ENCODE results near the gene ZNF579.

ZNF579 gene, protein sequence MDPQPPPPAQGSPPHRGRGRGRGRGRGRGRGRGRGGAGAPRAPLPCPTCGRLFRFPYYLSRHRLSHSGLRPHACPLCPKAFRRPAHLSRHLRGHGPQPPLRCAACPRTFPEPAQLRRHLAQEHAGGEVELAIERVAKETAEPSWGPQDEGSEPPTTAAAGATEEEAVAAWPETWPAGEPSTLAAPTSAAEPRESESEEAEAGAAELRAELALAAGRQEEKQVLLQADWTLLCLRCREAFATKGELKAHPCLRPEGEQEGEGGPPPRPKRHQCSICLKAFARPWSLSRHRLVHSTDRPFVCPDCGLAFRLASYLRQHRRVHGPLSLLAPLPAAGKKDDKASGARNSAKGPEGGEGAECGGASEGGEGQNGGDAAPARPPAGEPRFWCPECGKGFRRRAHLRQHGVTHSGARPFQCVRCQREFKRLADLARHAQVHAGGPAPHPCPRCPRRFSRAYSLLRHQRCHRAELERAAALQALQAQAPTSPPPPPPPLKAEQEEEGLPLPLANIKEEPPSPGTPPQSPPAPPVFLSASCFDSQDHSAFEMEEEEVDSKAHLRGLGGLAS

DNA sequence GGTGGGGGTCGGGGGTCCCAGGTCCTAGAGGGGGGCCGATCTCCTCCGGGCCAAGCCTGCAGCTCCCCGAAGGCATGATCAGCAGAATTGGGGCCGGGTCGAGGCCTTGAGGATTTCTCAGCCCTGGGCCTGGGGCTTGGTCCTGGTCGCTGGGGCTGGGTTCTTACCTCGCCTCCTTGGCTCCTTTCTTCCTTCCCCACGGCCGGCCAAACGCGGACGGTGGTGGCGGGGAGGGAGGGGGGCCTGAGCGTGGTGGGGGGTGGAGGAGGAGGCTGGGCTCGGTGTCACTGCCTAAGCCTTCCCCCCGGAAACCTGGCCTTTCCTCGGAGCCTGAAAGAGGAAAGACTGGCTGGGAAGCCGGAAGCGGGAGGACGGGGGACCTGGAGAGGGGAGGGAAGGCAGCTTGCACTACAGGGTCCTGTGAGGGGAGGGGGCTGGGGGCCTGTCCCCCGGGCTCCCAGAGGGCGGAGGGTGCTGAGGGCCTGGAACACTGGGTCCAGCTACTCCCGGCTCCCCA lies at the start of gene ZNF579:
ZNF579 (minus strand) TSS at position 221 of the 517 bp plus-strand sequence. CDS start 1,209 bp downstream, outside the sequence.
- peak; percentile 83 for DNase-seq

DNA sequence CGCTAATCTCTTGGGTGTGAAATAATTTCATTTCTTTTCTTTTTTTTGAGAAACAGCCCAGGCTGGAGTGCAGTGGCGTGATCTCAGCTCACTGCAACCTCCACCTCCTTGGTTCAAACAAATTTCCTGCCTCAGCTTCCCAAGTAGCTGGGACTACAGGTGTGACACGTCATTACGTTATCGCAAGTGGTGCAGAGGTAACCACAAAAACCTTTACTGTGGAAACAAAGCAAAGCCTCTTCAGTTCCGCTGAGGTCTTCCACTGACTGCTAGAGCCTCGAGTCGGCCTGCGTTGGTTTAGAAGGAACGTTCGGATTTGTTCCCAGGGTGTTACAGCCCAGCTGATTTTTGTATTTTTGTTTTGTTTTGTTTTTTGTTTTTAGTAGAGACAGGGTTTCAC lies 45.7 kb upstream of the ZNF579 start:
- no peak for DNase-seq

DNA sequence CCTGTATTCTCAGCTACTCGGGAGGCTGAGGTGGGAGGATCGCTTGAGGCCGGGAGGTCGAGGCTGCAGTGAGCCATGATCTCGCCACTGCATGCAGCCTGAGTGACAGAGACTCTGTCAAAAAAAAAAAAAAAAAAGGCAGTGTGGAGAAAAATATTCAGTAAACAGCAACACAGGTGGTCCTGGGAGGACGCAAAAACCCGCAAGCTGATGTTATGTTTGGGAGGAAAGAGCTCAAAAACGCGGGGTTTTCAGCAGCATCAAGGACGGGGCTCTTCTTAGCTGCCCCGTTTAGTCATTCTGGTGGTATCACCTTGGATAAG lies 44.3 kb upstream of the ZNF579 start:
- no peak for DNase-seq

DNA sequence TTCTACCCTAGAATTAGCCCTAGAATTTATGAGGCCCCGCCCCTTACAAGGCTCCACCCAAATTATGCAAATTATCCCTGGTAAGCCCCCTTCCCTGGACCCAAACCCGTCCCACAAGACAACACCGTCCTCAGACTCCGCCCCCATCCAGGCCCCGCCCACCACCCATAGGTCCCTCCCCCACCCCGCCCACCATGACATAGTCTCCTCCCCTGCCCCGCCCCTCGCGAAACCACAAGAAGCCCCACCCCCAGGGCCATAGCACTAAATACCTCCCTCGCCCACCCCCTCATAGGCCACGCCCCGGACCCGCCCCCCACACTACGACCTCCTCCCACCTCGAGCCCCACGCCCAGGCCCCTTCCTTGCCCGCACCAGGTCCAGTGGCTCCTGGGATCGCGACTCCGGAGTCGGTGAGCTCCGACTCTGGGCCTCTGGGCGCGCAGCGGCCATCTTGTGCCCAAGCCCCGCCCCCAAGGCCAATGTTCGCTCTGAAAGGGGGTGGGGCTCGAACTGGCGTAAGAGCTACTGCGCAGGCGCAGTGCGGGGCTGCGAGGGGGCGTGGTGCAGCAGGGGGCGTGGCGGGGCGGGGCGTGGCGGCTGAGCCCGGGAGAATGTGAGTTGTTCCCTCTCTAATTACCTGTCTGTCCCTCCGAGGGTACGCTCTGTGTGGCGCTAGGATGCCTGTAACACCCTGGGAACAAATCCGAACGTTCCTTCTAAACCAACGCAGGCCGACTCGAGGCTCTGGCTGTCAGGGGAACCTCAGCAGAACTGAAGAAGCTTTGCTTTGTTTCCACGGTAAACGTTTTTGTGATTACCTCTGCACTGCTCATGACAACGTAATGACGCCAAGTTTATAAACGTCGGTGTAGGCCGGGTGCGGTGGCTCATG lies 43.7 kb upstream of the ZNF579 start, which contains the start of gene ZNF784:
ZNF784 (minus strand) TSS at position 458 of the 895 bp plus-strand sequence; CDS start at position 453, 5 bp downstream.
- DNase-seq, result peak; percentile 91

DNA sequence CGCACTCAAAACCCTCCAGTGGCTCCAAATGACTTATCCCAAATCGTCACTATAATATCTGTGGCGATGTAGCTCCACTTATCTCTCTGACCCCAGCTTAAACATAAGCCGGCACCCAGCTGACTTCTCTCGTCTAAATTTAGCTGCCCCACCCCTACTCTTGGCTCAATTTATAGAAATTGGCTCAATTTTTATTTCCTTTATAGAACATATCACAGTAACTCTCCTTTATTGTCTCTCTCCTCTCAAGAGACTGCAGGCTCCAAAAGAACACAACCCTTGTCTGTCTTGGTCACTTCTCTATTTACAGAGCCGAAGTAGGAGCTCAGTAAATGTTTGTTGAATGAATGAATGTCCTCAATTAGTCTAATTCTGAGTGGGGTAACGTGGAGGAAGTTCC lies 42.9 kb upstream of the ZNF579 start:
- no peak for DNase-seq

DNA sequence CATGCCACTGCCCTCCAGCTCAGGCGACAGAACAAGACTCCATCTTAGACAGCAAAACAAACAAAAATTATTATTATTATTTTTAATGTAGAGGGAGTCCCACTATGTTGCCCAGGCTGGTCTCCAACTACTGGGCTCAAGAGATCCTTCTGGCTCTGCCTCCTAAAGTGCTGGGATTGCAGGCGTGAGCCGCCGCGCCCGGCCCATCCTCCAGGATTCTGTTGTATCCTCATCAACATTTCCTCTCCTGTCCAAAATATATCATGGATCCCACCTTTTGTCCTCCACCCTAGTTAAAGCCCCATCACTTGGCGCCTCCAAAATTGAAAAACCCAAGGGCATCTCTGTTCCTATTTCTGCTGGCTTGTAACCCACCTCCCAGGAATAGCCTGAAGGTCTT lies 42.5 kb upstream of the ZNF579 start:
- DNase-seq, result no peak

DNA sequence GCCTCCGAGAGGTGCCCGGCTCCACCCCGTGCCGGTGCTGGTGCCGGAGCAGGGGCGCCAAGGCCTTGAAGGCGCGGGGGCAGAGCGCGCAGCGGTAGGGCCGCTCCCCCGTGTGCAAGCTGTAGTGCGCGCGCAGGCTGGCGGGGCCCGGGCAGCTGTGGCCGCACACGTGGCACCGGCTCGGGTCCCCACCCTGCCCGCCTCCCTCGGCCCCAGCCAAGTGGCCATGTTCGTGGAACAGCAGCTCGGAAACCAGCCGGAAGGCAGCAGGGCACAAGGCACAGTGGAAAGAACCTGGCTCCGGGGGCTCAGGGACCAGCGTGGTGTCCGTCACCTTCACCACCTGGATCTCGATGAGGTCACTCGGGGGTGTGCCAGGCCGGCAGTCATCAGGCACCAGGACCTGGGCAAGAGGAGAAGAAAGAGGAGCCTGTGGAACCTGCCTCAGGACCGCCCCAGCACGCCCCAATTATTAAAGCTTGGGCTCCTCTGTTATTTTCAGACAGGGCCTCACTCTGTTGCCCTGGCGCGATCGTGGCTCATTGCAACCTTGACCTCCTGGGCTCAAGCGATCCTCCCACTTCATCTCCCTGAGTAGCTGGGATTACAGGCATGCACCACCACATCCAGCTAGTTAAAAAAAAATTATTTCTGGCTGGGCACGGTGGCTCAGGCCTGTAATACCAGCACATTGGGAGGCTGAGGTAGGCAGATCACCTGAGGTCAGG lies 41.8 kb upstream of the ZNF579 start:
- no peak for DNase-seq

DNA sequence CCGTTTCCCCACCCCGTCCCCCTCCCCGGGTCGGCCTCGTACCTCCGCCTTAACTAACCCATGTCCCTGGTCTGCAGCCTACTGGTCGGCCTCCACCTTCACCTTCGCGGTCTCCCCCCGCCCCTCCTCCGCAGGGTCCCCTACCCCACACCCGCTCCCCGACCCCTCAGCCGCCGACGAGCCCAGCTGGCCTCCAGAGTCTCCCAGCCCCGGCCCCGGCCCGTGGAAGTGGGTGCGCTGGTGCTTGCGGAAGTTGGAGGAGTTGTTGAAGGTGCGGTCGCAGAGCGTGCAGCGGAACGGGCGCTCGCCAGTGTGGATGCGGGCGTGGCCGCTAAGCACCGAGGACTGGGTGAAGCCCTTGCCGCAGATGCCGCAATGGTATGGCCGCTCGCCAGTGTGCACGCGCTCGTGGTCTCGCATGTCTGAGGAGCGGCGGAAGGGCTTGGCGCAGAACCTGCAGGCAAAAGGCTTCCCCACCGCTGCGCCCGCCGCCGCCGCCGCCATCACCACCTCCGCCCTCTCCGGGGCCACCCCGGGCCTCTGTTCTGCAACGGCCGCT lies 41.1 kb upstream of the ZNF579 start:
- DNase-seq, result no peak

DNA sequence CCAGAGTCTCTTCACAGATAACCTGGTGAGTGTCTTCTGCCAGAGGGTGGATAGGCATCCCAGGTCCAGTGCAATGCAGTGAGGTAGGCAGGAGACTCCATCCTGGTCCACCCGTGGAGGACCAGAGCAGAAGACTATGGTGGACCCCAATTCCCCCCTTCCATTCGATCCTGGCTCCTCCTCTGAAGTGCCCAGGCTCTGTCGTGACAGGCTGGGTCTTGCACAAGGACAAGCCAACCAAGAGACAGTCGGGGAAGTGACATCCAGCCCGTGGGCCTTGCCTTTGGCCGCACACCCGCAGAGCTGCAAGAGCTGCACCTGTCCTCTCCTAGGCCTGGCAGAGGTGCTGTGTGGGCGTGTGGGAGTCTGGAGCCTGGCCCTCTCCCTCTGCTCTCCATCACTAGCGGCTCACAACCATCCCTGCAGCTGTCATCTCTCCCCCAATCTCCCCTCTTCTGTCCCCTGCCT lies 40.6 kb upstream of the ZNF579 start:
- no peak for DNase-seq

DNA sequence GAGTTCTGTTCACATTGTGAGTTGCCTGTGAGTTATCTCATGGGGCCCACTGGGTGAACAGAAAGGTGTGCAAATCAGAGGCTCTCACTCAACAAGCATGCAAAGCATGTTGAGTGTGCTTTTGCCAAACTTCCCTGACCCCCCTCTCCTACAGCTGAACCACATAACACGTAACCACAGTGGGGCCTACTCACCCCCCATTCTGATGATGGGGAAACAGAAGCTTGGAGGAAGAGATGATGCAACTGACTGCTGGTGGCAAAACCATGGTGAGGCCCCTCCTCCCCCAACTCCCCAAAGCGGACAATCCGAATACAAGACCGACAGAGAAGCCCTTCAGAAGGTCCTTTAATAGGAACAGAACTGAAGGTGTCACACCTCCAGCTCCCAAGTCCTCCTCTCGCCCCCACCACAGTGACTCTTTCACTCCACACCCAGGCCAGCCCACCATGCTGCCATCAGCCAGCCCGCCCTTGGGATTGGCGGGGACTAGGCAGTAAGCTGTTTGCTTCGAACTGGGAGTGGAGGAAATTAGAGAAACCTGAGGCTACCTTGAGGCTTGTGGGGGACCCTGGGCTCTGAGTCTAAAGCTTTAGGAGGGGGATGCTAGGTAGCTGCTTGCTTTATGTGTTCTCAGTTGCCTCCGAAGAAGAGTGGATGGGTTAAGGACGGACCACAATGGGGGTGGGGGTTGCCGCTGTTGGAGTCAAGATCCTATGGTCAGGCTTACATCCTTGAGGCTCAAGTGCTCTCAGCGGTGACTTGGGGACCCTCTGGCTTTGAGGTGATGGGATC lies 40.0 kb upstream of the ZNF579 start:
- no peak for DNase-seq

DNA sequence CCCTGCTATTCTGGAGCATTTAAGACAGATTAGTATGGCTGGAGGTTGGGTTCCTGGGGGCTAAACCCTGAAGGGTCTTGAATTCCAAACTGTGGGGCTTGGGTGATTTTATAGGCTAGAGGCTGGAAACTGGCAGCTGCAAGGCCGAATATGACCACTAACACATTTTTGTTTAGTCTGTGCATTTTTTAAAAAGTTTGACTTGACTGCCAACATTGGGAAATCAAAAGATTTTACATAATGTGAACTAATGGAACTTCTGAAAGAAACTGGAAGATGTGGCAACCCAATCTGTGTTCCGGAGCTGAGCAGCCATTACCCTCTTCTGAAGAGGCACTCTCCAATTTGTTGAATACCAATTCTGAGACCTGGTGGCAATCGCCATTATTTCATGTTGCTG lies 38.6 kb upstream of the ZNF579 start:
- DNase-seq, result no peak

DNA sequence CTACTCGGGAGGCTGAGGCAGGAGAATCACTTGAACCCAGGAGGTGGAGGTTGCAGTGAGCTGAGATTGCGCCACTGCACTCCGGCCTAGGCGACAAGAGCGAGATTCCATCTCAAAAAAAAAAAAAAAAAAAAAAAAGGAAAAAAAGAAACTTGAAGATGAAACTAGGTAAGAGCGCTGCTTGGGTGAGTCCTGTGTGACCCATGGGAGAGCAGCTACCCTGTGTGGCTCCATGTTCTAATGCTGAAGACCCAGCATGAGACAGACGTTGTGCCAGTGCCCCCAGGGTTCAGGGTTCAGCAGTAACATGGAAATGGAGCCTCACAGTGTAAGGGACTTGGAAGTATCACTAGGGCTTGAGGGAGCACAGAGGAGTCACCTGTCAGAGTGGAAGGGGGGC lies 37.8 kb upstream of the ZNF579 start:
- no peak for DNase-seq

DNA sequence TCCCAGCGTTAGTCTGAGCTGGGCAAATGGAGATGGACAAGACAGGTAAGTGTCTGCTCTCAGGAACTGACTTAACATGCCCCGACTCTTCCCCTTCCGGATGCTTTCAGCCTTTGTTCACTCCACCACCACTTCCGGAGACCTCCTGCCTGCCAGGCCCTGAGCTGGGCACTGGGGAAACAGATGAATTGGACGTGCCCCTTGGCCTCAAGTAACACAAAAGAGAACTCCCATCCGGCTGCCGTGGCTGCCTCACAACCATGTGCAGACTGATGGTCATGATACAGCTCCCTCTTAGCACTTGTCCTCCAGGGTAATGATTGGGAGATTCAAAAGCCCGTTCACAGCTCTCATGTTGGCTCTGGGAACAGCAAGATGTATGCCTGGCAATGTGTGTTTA lies 36.8 kb upstream of the ZNF579 start:
- no peak for DNase-seq

DNA sequence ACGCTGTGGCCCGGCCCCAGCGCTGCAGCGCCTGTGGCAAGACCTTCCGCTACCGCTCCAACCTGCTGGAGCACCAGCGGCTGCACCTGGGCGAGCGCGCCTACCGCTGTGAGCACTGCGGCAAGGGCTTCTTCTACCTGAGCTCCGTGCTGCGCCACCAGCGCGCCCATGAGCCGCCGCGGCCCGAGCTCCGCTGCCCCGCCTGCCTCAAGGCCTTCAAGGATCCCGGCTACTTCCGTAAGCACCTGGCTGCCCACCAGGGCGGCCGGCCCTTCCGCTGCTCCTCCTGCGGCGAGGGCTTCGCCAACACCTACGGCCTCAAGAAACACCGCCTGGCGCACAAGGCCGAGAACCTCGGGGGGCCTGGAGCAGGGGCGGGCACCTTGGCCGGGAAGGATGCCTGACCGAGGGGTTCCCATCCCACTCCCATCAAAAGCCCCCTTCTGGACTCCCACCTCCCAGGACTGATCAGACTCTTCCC lies 35.8 kb upstream of the ZNF579 start:
- DNase-seq, result no peak

DNA sequence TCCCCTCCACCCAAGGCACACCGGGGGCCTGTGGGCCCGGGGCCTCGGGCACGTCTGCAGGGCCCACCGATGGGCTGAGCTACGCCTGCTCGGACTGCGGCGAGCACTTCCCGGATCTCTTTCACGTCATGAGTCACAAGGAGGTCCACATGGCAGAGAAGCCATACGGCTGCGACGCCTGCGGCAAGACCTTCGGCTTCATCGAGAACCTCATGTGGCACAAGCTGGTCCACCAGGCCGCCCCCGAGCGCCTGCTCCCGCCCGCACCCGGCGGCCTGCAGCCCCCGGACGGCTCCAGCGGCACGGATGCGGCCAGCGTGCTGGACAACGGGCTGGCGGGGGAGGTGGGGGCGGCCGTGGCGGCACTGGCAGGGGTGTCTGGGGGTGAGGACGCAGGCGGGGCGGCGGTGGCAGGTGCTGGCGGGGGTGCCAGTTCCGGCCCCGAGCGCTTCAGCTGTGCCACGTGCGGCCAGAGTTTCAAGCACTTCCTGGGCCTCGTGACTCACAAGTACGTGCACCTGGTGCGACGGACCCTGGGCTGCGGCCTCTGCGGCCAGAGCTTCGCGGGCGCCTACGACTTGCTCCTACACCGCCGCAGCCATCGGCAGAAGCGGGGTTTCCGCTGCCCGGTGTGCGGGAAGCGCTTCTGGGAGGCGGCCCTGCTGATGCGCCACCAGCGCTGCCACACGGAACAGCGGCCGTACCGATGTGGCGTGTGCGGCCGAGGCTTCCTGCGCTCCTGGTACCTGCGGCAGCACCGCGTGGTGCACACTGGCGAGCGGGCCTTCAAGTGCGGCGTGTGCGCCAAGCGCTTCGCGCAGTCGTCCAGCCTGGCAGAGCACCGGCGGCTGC lies 35.1 kb upstream of the ZNF579 start:
- DNase-seq, result no peak

DNA sequence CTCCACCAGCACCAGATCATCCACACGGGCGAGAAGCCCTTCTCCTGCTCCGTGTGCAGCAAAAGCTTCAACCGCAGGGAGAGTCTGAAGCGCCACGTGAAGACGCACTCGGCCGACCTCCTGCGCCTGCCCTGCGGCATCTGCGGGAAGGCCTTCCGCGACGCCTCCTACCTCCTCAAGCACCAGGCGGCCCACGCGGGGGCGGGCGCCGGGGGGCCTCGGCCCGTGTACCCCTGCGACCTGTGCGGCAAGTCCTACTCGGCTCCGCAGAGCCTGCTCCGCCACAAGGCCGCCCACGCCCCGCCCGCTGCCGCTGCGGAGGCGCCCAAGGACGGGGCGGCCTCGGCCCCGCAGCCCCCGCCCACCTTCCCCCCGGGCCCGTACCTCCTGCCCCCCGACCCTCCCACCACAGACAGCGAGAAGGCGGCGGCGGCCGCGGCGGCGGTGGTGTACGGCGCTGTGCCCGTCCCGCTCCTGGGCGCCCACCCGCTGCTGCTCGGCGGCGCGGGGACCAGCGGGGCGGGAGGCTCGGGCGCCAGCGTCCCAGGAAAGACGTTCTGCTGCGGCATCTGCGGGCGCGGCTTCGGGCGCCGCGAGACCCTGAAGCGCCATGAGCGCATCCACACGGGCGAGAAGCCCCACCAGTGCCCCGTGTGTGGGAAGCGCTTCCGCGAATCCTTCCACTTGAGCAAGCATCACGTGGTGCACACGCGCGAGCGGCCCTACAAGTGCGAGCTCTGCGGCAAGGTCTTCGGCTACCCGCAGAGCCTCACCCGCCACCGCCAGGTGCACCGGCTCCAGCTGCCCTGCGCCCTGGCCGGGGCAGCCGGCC lies 34.3 kb upstream of the ZNF579 start:
- DNase-seq, result no peak

DNA sequence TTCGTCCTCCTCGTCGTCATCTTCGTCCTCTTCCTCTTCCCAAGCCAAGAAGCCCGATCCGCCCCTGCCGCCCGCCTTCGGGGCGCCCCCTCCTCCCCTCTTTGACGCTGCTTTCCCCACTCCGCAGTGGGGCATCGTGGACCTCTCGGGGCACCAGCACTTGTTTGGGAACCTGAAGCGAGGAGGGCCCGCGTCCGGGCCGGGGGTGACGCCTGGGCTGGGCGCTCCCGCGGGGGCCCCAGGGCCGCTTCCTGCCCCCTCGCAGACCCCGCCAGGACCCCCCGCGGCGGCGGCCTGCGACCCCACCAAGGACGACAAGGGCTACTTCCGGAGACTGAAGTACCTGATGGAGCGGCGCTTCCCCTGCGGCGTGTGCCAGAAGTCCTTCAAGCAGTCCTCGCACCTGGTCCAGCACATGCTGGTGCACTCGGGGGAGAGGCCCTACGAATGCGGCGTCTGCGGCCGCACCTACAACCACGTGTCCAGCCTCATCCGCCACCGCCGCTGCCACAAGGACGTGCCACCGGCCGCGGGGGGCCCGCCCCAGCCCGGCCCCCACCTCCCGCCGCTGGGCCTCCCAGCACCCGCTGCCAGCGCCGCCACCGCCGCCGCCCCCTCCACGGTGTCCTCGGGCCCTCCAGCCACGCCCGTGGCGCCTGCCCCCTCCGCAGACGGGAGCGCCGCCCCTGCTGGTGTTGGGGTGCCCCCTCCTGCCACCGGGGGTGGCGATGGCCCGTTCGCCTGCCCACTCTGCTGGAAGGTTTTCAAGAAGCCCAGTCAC lies 33.5 kb upstream of the ZNF579 start:
- DNase-seq, result no peak

DNA sequence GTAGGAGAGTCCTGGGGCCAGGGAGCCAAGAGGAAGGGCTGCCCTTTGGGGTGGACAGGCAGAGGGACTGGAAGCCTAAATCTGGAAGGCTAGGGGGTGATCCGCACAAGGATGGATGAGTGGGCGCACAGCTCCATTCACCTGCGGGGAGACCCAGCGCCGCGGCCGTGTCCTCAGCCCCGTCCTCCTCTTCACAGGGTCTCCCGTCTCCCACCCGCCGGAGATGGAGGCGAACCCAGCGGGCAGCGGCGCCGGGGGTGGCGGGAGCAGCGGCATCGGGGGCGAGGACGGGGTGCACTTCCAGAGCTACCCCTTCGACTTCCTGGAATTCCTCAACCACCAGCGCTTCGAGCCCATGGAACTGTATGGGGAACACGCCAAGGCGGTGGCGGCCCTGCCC lies 32.7 kb upstream of the ZNF579 start:
- no peak for DNase-seq

Data from NCI-H526 treated with DMSO at 0.1 percent for 48 hours (cell line).